Activated T-cell treated with anti-CD3 and anti-CD28 coated beads, Interleukin-2, amount 50 U/mL, for 4 hours (primary cell): ENCODE data around the gene RGS7. TPM values are rescaled to one million over a fixed set of nuclear protein-coding genes. Genes with fewer than 3 reads are reported as not detected.
"Not testable (repeated sequence)": the region's sequence is repeated elsewhere in the genome, so short reads cannot be mapped to it uniquely, and the experiment has no call there.

Experiments
- ATAC-seq, 2 donors: fragments of 200-7000 bp; cut with Tn5 transposase; one replicate each; pipeline ENCODE4 v1.10.0; 2021
- DNase-seq: peaks from one replicate; pipeline ENCODE4 v3.0.0-alpha.2; 2020
- H3K27me3 Mint-ChIP-seq: one replicate; pipeline ENCODE4 v1.8.0; 2021; ENCODE audit warnings: low read depth, mixed read lengths
- H3K36me3 Mint-ChIP-seq: one replicate; pipeline ENCODE4 v1.8.0; 2022; ENCODE audit warnings: mixed read lengths; ENCODE audit not compliant: insufficient read depth
- H3K4me1 Mint-ChIP-seq: one replicate; pipeline ENCODE4 v1.8.0; 2021; ENCODE audit warnings: low read depth, mixed read lengths
- H3K4me3 Mint-ChIP-seq: one replicate; pipeline ENCODE4 v1.8.0; 2021; ENCODE audit warnings: mild to moderate bottlenecking, moderate library complexity, mixed read lengths
- H3K9me3 Mint-ChIP-seq: one replicate; pipeline ENCODE4 v1.8.0; 2021; ENCODE audit warnings: mixed read lengths
- total RNA-seq, 3 donors: library from RNA; stranded (reverse); gene quantifications; one replicate each; pipeline ENCODE4 v1.2.1, GENCODE V29; 2021

Gene RGS7
- total RNA-seq, 3 donors from 2014 or later, result not detected

- not testable (repeated sequence) for H3K4me3 Mint-ChIP-seq, H3K4me1 Mint-ChIP-seq, H3K27me3 Mint-ChIP-seq, DNase-seq, H3K9me3 Mint-ChIP-seq, H3K36me3 Mint-ChIP-seq, ATAC-seq
Measured at GRCh38 chr1:240734705-240735104, 622.3 kb downstream of the RGS7 start.

GRCh38 chr1:240734001-240734400 is 623.0 kb downstream of the RGS7 start:
- DNase-seq (no peak), ATAC-seq (no peak)
- Mint-ChIP-seq H3K36me3 (no peaks in the 10 kb centered on the region), H3K4me1 (no peaks in the 10 kb centered on the region), H3K27me3 (peaks cover 2% of the 10 kb centered on the region), H3K9me3 (no peaks in the 10 kb centered on the region), H3K4me3 (no peak overlapping the region)

GRCh38 chr1:240732390-240732789 is 624.6 kb downstream of the RGS7 start:
- ATAC-seq, result peak in 1 of 2 donors; percentile 43
- Mint-ChIP-seq H3K36me3 (no peaks in the 10 kb centered on the region), H3K9me3 (no peaks in the 10 kb centered on the region), H3K4me1 (no peaks in the 10 kb centered on the region), H3K27me3 (peaks cover 2% of the 10 kb centered on the region), H3K4me3 (no peak overlapping the region)
- no peak for DNase-seq

Other genes with a start within 250 kb of the RGS7 start
- 10 to 100 TPM; 76.7 to 85.7 (median 78.3) TPM for gene FH, start 162.6 kb upstream of the RGS7 start, total RNA-seq
- under 1 TPM; 0.34 to 0.91 (median 0.49) TPM for gene KMO, start 175.2 kb upstream of the RGS7 start, total RNA-seq